ENCODE measurements around the gene RNU1-4. TPM values are rescaled to one million over a fixed set of nuclear protein-coding genes. Genes with fewer than 3 reads are reported as not detected.

Gene RNU1-4
- total and polyA plus RNA-seq, 5 donors, result 3,675 to 8,578 (median 7,073) TPM; not detected in 1

Other genes starting within 250 kb of the RNU1-4 start
- 1,000 to 10,000 TPM; 3,675 to 8,578 (median 7,073) TPM for gene RNU1-1, start 226.2 kb upstream of the RNU1-4 start, total RNA-seq
- not detected for gene RNU1-1, start 226.2 kb upstream of the RNU1-4 start, polyA plus RNA-seq
- 10 to 100 TPM in 3 of 4 donors, 1 to 10 TPM in 1; 8.9 to 18.7 (median 15.7) TPM for gene NBPF1, start 127.0 kb upstream of the RNU1-4 start, total RNA-seq
- gene NBPF1, start 127.0 kb upstream of the RNU1-4 start, polyA plus RNA-seq, result 6.5 TPM
- 1,000 to 10,000 TPM; 3,675 to 8,578 (median 7,073) TPM for gene RNU1-3, start 73.6 kb upstream of the RNU1-4 start, total RNA-seq
- not detected for gene RNU1-3, start 73.6 kb upstream of the RNU1-4 start, polyA plus RNA-seq
- gene RNU1-2, start 155.5 kb downstream of the RNU1-4 start, total RNA-seq, result 1,000 to 10,000 TPM; 3,675 to 8,578 (median 7,073) TPM
- gene RNU1-2, start 155.5 kb downstream of the RNU1-4 start, polyA plus RNA-seq, result not detected
- 10 to 100 TPM in 3 of 4 donors, 1 to 10 TPM in 1; 6.7 to 11.9 (median 10.8) TPM for gene CROCC, start 181.4 kb downstream of the RNU1-4 start, total RNA-seq
- 14.6 TPM for gene CROCC, start 181.4 kb downstream of the RNU1-4 start, polyA plus RNA-seq
- 10 to 100 TPM in 1 of 4 donors, 1 to 10 TPM in 3; 5.9 to 11.6 (median 6.8) TPM for gene MFAP2, start 240.1 kb downstream of the RNU1-4 start, total RNA-seq
- gene MFAP2, start 240.1 kb downstream of the RNU1-4 start, polyA plus RNA-seq, result 3.2 TPM